Fibroblast of lung (primary cell): ENCODE measurements around the gene SPOCD1. TPM values are rescaled to one million over a fixed set of nuclear protein-coding genes. Genes with fewer than 3 reads are reported as not detected.

Experiments
- DNase-seq, 2 donors: peaks; one replicate each; pipeline versions ENCODE4 v3.0.0 to v3.0.0-alpha.2; 2010; ENCODE audit warnings: low read depth in 2 of 2
- H2AFZ ChIP-seq: 2 replicates; pipeline ENCODE4 v1.5.1; 2012; ENCODE audit warnings: low read length, control low read depth, inconsistent platforms
- H3K27ac ChIP-seq: 2 replicates; pipeline ENCODE4 v1.5.1; 2011; ENCODE audit warnings: low read length, control low read depth; ENCODE audit not compliant: insufficient read depth
- H3K27me3 ChIP-seq: 2 replicates; pipeline ENCODE4 v1.5.1; 2011; ENCODE audit warnings: mild to moderate bottlenecking, low read length; ENCODE audit not compliant: control insufficient read depth, insufficient read depth
- H3K36me3 ChIP-seq: 2 replicates; pipeline ENCODE4 v1.5.1; 2011; ENCODE audit warnings: low read length; ENCODE audit not compliant: control insufficient read depth, insufficient read depth
- H3K4me1 ChIP-seq: 2 replicates; pipeline ENCODE4 v1.5.1; 2011; ENCODE audit warnings: low read length; ENCODE audit not compliant: control insufficient read depth, insufficient read depth; ENCODE audit errors: extremely low read depth
- H3K4me2 ChIP-seq: 2 replicates; pipeline ENCODE4 v1.5.1; 2011; ENCODE audit warnings: low read length, control low read depth; ENCODE audit not compliant: insufficient read depth; ENCODE audit errors: extremely low read depth
- H3K4me3 ChIP-seq, 4 experiments: fragments of 200-600 bp in 1 of 4; sonication (generic) in 1 of 4; replicated peaks in 1 of 4; 2 replicates each; pipeline ENCODE4 v1.5.1; 2011 to 2016; ENCODE audit warnings: low read length in 4 of 4, low read depth in 3 of 4, mild to moderate bottlenecking in 3 of 4, control low read depth in 2 of 4, inconsistent platforms in 1 of 4, mixed read lengths in 1 of 4; ENCODE audit not compliant: insufficient read depth in 1 of 4; ENCODE audit errors: control extremely low read depth in 1 of 4
- H3K79me2 ChIP-seq: 2 replicates; pipeline ENCODE4 v1.5.1; 2012; ENCODE audit warnings: mild to moderate bottlenecking, low read length, inconsistent platforms; ENCODE audit not compliant: control insufficient read depth, insufficient read depth
- H3K9ac ChIP-seq: 2 replicates; pipeline ENCODE4 v1.5.1; 2011; ENCODE audit warnings: mild to moderate bottlenecking, low read length, control low read depth; ENCODE audit not compliant: insufficient read depth
- H3K9me3 ChIP-seq: 2 replicates; pipeline ENCODE4 v1.5.1; 2012; ENCODE audit warnings: low read depth, low read length; ENCODE audit not compliant: control insufficient read depth, insufficient read depth
- H4K20me1 ChIP-seq: 2 replicates; pipeline ENCODE4 v1.5.1; 2011; ENCODE audit warnings: low read length; ENCODE audit not compliant: control insufficient read depth, insufficient read depth; ENCODE audit errors: extremely low read depth
- EZH2 ChIP-seq: IDR thresholded peaks from 2 replicates; pipeline ENCODE4 v1.5.1; 2012; ENCODE audit warnings: low read length, control low read depth, mild to moderate bottlenecking; ENCODE audit errors: missing control alignments
- polyA plus RNA-seq, 2 donors: library from polyadenylated mRNA; depleted of rRNA in 1 of 2; stranded (reverse) in 1 of 2; unstranded in 1 of 2; fragments of >200 nt; gene quantifications; 2 replicates each; pipeline ENCODE4 v1.2.1, GENCODE V29; 2011 to 2012; ENCODE audit warnings: missing spikeins in 1 of 2
- total RNA-seq: library from RNA; depleted of rRNA; stranded (reverse); fragments of >200 nt; gene quantifications from 2 replicates; pipeline ENCODE4 v1.2.1, GENCODE V29; 2014
- TF ChIP-seq, protein P1 (sequence below), 2 donors: IDR thresholded peaks in 1 of 2; conservative IDR thresholded peaks in 1 of 2; 1 replicate in 1 of 2; 2 replicates in 1 of 2; pipeline ENCODE4 v1.5.1; 2011 to 2012; ENCODE audit warnings: low read length in 2 of 2, control low read depth in 1 of 2, inconsistent platforms in 1 of 2, low read depth in 1 of 2, mild to moderate bottlenecking in 1 of 2

Gene SPOCD1
- total and polyA plus RNA-seq, 2 donors (not counting 1 experiment from before 2014, with no cell fraction given) = 47.2 to 55.4 TPM

DNA sequence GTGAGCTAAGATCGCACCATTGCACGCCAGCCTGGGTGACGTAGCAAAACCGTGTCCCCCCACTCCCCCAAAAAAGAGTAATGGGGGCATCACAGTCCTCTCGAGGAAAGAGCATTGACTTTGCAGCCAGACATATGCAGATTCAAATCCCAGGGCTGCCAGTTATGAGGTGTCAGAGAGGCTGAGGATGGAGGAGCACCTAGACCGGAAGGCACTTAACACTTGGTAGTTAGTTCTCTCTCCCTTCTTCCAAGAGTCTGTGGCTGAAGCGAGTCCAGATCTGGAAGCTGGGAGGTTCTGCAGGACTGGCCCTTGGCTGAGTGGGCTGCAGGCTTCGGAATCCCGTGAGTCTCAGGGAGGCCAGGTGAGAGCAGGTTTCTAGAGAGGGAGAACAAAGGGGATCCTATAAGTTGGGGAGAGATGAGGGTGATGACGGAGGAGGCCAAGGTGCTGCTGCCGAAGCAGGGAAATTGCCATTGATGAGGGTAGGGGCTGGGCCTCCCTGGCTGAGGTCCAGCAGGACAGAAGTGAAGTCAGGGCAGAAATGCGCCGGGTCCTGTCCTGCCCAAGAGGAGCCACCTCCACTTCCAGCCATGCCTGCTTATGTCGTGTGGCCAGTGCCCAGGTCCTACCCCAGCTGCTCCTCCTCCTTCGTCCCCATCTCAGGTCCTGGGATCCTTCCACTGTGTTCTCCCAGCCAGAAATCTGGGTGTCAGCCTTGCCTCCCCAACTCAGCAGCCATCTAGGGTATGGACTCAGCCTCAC is 13.3 kb upstream of the SPOCD1 start:
- Histone ChIP-seq H3K4me3 (no peak overlapping the region), H3K9me3 (no peaks in the 10 kb centered on the region), H3K4me1 (peaks cover 4% of the 10 kb centered on the region), H3K36me3 (no peaks in the 10 kb centered on the region), H2AFZ (no peak overlapping the region), H3K9ac (no peak overlapping the region), H3K79me2 (no peaks in the 10 kb centered on the region), H3K4me2 (no peak overlapping the region), H4K20me1 (no peaks in the 10 kb centered on the region), H3K27me3 (no peaks in the 10 kb centered on the region), H3K27ac (no peak overlapping the region)
- no peak for TF ChIP-seq EZH2
- TF ChIP-seq, protein P1, sequence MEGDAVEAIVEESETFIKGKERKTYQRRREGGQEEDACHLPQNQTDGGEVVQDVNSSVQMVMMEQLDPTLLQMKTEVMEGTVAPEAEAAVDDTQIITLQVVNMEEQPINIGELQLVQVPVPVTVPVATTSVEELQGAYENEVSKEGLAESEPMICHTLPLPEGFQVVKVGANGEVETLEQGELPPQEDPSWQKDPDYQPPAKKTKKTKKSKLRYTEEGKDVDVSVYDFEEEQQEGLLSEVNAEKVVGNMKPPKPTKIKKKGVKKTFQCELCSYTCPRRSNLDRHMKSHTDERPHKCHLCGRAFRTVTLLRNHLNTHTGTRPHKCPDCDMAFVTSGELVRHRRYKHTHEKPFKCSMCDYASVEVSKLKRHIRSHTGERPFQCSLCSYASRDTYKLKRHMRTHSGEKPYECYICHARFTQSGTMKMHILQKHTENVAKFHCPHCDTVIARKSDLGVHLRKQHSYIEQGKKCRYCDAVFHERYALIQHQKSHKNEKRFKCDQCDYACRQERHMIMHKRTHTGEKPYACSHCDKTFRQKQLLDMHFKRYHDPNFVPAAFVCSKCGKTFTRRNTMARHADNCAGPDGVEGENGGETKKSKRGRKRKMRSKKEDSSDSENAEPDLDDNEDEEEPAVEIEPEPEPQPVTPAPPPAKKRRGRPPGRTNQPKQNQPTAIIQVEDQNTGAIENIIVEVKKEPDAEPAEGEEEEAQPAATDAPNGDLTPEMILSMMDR (conservative IDR thresholded peaks at IDR 0.05 in 1 of 2, IDR thresholded peaks at IDR 0.05 in 1 of 2; ENCODE audit: low read depth in 1 of 2, low read length in 2 of 2) = no peak
- DNase-seq = no peak

DNA sequence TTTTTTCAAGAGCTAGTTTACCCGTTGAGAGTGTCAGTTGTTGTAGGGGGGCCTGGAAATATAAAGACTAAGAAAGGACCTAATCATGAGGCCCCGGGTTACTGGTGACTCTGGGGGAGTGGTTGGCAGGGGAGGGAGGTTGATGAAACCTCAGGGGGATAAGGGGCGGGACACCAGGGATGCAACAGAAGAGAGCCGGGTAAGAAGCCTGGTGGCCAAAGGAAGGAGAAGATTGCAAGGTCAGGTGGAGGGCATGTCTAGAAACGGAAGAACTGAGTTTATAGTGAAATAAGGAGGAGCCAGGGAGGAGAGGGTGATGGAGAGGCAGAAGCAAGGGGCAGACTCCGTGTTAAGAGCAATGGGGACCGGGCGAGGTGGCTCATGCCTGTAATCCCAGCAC is 12.5 kb upstream of the SPOCD1 start:
- H3K9ac ChIP-seq = no peak overlapping the region
- H3K9me3 ChIP-seq = no peaks in the 10 kb centered on the region
- TF ChIP-seq, protein P1 (conservative IDR thresholded peaks at IDR 0.05 in 1 of 2, IDR thresholded peaks at IDR 0.05 in 1 of 2; ENCODE audit: low read depth in 1 of 2, low read length in 2 of 2) = no peak
- no peak for TF ChIP-seq EZH2
- H3K79me2 ChIP-seq = no peaks in the 10 kb centered on the region
- H2AFZ ChIP-seq = no peak overlapping the region
- H3K36me3 ChIP-seq = no peaks in the 10 kb centered on the region
- H3K4me1 ChIP-seq = peaks cover 4% of the 10 kb centered on the region
- no peak overlapping the region for H3K4me3 ChIP-seq
- no peak overlapping the region for H3K27ac ChIP-seq
- DNase-seq = no peak
- H4K20me1 ChIP-seq = no peaks in the 10 kb centered on the region
- no peaks in the 10 kb centered on the region for H3K27me3 ChIP-seq
- H3K4me2 ChIP-seq = no peak overlapping the region

DNA sequence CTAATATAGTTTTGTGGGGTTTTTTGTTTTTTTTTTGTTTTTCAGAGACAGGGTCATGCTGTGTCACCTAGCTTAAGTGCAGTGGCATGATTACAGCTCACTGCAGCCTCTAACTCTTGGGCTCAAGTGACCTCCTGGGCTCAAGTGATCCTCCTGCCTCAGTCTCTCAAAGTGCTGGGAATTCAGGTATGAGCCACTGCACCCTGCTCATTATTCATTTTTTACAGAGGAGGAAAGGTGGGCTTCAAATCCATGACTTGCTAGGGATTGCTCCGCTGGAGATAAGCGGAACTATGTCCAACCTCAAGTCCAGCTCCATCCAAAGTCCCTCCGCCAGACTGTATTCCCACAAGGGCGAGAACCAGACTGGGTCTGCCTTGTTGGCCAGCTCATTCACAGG is 8.0 kb upstream of the SPOCD1 start:
- Histone ChIP-seq H3K4me2 (no peak overlapping the region), H3K4me1 (no peaks in the 10 kb centered on the region), H3K36me3 (no peaks in the 10 kb centered on the region), H3K4me3 (no peak overlapping the region), H3K9ac (no peak overlapping the region), H2AFZ (no peak overlapping the region), H3K27me3 (no peaks in the 10 kb centered on the region), H4K20me1 (no peaks in the 10 kb centered on the region), H3K79me2 (no peaks in the 10 kb centered on the region), H3K27ac (no peak overlapping the region), H3K9me3 (no peaks in the 10 kb centered on the region)
- no peak for DNase-seq
- TF ChIP-seq, protein P1 (conservative IDR thresholded peaks at IDR 0.05 in 1 of 2, IDR thresholded peaks at IDR 0.05 in 1 of 2; ENCODE audit: low read depth in 1 of 2, low read length in 2 of 2) = no peak
- TF ChIP-seq EZH2 = no peak
